Cardiac fibroblast (primary cell): ENCODE data around the gene EPB41L2.
"Not testable (repeated sequence)": the region's sequence is repeated elsewhere in the genome, so short reads cannot be mapped to it uniquely, and the experiment has no call there.

Experiments
- DNase-seq, 2 donors: peaks; one replicate each; pipeline versions ENCODE4 v3.0.0 to v3.0.0-alpha.2; 2010; ENCODE audit warnings: low read depth in 2 of 2
- H3K4me3 ChIP-seq, 2 donors: replicated peaks in 1 of 2; 1 replicate in 1 of 2; 2 replicates in 1 of 2; pipeline ENCODE4 v1.5.1; 2011; ENCODE audit warnings: low read depth in 2 of 2, low read length in 2 of 2, mild to moderate bottlenecking in 2 of 2, moderate library complexity in 1 of 2
- TF ChIP-seq, protein P1 (sequence below): IDR thresholded peaks from one replicate; pipeline ENCODE4 v1.5.1; 2011; ENCODE audit warnings: low read depth, mild to moderate bottlenecking, low read length, inconsistent platforms

EPB41L2 gene

DNA sequence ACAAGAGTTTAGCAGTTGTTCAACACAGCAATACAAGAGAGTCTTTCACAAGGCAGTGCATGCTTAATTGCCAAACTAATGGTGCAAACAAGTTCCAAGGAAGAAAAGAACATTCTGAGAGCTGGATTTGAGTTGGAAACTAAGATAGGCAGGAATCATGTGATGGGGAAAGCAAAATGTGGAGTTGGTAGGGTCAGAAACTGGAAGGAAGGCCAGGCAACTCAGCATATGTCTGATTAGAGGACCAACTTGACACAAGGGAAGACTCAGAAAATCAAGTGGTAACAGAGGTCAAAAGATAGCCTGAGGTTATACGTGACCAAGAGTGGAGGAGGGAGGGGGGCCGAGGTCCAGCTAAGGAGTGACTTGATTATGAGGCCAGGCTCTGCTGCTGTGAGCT, 118.6 kb downstream of the EPB41L2 start:
- H3K4me3 ChIP-seq = no peak overlapping the region
- TF ChIP-seq, protein P1, sequence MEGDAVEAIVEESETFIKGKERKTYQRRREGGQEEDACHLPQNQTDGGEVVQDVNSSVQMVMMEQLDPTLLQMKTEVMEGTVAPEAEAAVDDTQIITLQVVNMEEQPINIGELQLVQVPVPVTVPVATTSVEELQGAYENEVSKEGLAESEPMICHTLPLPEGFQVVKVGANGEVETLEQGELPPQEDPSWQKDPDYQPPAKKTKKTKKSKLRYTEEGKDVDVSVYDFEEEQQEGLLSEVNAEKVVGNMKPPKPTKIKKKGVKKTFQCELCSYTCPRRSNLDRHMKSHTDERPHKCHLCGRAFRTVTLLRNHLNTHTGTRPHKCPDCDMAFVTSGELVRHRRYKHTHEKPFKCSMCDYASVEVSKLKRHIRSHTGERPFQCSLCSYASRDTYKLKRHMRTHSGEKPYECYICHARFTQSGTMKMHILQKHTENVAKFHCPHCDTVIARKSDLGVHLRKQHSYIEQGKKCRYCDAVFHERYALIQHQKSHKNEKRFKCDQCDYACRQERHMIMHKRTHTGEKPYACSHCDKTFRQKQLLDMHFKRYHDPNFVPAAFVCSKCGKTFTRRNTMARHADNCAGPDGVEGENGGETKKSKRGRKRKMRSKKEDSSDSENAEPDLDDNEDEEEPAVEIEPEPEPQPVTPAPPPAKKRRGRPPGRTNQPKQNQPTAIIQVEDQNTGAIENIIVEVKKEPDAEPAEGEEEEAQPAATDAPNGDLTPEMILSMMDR = no peak
- no peak for DNase-seq

DNA sequence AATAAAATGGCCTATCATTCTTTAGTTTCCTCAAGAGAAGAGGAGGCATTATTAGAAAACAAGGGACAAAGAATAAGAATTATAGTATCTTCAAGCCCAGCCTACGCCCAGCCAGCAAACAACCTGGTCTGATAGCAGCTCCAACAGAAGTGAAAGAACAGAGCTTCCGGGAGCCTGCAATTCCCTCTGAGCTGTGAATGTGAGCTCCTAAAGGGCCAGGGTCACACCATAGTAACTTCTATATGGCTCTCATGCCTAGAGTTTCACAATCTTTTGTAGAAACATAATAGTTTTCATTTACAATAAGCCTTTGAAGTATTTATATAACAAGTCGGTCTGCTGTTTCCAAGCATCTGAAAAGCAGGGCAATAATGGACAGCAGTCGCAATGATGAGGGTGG, 119.3 kb downstream of the EPB41L2 start:
- TF ChIP-seq, protein P1 = no peak
- no peak overlapping the region for H3K4me3 ChIP-seq
- no peak for DNase-seq

DNA sequence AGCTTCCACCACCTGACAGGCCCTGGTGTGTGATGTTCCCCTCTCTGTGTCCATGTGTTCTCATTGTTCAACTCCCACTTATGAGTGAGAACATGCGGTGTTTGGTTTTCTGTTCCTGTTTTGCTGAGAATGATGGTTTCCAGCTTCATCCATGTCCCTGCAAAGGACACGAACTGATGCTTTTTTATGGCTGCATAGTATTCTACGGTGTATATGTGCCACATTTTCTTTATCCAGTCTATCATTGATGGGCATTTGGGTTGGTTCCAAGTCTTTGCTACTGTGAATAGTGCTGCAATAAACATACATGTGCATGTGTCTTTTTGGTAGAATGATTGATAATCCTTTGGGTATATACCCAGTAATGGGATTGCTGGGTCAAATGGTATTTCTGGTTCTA, 120.3 kb downstream of the EPB41L2 start:
- DNase-seq, H3K4me3 ChIP-seq: not testable (repeated sequence)

DNA sequence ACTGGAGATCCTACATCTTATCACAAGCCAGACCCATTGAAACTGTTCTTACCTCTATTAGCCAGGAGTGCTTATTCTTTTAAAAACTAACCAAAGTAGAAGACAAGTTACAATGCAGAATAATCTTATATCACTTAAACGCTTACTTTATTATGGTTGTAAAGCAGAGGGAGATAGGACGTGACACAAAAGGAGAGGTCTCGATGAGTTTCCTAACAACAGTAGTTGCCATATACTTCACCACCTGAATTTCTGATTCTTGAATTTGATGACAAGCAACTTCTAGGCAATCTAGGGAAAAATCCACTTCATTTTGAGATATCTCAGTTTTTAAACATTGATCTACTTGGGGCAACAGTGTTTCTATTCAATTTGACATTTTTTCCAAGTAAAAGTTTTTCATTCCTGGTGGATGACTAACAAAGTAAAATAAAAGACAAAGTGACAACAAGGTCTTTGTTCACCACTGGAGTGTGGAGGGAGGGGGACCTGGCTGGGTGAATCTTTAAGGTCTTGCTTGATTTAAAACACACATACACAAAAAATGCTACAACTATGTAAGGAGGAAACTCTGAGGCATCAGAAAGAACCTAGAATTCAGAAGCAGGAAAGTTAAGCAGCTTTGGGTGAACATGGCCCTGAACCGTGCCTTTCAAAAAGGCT, 125.0 kb downstream of the EPB41L2 start:
- H3K4me3 ChIP-seq = no peak overlapping the region
- peak; percentile 39 to 52 for DNase-seq
- TF ChIP-seq, protein P1 = no peak

DNA sequence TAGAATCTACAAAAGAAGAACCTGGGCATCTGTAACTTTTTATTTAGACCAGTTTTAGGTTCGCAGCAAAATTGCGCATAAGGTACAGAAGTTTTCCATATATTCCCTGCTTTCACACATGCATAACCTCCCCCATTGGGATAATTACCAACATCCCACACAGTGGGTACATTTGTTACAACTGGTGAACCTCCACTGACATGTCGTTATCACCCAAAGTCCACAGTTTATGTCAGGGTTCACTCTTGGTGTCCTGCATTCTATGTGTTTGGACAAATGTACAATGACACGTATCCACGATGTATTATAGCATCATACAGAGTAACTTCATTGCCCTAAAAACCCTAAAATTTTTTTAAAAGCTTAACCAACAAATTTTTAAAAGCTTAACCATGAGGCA, 126.1 kb downstream of the EPB41L2 start:
- TF ChIP-seq, protein P1 = no peak

DNA sequence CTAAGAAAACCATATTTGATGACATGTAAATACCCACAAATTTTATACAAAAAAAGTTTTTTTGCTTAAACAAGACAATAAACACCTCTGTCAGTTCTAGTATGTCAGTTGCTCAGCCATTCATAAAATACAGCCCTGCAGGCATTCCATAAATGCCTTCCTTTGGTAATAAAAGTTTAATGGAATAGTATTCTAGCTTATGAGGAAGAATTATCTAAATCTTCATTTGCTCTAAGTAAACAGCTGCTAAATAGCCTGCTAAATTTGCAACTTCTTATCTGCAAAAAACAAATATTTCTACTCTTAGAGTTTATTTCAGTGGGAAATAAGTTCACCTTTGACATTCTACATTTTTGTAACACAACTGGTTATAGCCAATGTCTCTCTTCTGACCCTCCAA, 127.1 kb downstream of the EPB41L2 start:
- no peak overlapping the region for H3K4me3 ChIP-seq
- TF ChIP-seq, protein P1 = no peak
- DNase-seq = no peak

More for the DNA sequence above, 126.1 kb downstream of the EPB41L2 start:
- no peak for DNase-seq
- H3K4me3 ChIP-seq = no peak overlapping the region

DNA sequence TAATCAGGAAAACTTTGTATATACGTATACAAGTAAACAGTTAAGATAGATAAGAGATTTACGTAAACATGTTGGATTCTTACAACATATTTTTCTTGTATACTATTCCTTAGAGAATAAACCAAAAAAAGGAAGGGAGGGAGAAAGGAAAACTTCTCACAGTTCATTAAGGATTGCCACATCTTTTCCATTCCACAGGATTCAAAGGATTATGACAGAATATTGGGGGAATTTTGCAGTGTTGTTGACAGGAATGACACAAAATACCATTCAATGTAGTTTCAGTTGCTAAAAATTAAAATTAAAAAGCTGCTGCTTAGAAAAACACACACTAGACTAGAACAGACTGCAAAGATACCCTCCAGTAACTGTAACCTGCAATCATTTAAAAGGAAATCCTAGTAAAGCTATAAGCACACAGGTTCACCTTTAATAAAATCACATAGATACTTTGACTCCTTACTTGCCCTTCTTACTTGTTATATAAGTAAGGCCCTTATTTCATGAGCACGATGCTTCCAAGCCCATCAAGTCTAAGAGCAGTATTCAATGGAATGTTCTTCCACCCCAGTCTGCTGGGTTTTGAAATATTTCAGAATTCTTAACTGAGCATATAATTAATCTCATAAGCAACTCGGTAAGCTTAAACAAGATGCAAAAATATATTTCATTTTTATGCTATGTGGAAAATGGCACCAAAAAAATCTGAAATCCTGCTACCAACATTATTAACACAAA, 128.0 kb downstream of the EPB41L2 start:
- DNase-seq = peak; percentile 47 to 61
- TF ChIP-seq, protein P1 = no peak

More for the DNA sequence above, 128.0 kb downstream of the EPB41L2 start:
- no peak overlapping the region for H3K4me3 ChIP-seq
